ENCODE results near the gene PRELID3B. TPM values are rescaled to one million over a fixed set of nuclear protein-coding genes. Genes with fewer than 3 reads are reported as not detected.

Gene PRELID3B
- total RNA-seq, 6 experiments from 2014 or later: 16.3 to 37.5 (median 23.3) TPM

DNA sequence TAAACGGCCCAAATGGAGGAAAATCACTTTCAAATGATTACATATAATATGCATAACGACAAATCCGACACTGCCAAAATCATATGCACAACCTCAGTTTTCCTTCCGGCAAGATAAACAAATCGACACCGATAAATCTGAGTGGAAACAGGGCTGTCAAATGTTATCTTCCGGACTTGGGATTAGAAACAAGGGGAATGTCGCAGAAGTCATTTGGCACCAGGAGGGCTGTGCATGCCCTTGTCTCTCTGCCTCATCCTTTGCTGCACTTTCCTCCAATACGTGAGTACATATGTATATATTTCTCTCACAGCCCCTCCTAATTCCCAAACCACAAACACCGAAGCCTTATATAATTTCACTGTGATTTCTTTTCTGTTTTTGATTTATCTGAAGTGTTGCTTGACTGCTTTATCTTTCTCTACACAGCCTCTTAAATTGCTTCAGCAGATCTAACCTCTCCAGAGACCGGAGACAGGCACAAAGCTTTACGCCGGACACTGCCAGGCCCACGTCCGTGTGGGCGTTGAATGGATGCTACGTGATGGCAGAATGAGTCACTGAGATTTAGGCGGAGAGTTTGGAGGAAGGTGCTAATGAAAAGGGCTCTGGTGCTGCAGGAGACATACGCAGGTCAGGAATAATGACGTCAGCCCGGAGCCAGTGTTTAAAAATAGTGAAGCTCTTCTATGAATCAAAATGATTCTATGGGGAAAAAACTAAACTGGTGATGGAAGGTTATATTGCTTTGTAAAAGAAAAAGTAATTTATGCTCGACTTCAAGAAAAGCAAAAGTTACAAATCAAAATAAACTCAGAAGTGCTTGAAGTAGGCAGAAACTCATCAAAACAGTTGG lies 21.0 kb upstream of the PRELID3B start:
- Histone ChIP-seq H3K4me3 (no peak overlapping the region), H3K4me1 (no peaks in the 10 kb centered on the region), H3K27me3 (peaks cover 0 to 4% of the 10 kb centered on the region in 2 donors), H3K27ac (no peak overlapping the region), H3K36me3 (no peaks in the 10 kb centered on the region), H3K9me3 (no peaks in the 10 kb centered on the region)
- TF ChIP-seq, protein P1, sequence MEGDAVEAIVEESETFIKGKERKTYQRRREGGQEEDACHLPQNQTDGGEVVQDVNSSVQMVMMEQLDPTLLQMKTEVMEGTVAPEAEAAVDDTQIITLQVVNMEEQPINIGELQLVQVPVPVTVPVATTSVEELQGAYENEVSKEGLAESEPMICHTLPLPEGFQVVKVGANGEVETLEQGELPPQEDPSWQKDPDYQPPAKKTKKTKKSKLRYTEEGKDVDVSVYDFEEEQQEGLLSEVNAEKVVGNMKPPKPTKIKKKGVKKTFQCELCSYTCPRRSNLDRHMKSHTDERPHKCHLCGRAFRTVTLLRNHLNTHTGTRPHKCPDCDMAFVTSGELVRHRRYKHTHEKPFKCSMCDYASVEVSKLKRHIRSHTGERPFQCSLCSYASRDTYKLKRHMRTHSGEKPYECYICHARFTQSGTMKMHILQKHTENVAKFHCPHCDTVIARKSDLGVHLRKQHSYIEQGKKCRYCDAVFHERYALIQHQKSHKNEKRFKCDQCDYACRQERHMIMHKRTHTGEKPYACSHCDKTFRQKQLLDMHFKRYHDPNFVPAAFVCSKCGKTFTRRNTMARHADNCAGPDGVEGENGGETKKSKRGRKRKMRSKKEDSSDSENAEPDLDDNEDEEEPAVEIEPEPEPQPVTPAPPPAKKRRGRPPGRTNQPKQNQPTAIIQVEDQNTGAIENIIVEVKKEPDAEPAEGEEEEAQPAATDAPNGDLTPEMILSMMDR (IDR thresholded peaks at IDR 0.05): no peak
- no peak for TF ChIP-seq POLR2A (IDR thresholded peaks at IDR 0.05)
- intact Hi-C loops (cut with DNase I): no loop called here
- peak; percentile 21 to 84 (median 52) for ATAC-seq
- DNase-seq: peak in 1 of 3 donors; percentile 29
- 48% methylated on average over 22 of the region's 22 CpGs for WGBS (ENCODE audit: insufficient coverage, low coverage, low lambda C conversion rate, missing lambda C conversion rate)

DNA sequence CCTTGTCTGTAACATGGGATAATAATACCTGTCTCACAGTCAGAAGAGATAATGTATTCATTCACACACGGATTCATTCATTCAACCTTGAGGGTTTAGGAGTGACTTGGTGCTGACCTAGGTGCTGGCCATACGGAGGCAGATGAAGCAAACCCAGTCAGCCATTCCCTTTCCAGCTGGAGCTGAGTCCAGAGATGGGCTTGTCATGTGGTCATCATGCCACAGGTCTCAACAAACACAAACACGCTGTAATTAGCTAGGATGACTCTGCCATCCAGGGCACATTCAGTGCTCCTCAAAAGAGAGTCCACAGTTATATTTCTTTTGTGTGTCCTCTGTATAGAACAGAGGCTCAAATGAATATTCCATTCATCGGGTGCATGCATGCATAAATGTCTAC lies 19.5 kb upstream of the PRELID3B start:
- TF ChIP-seq, protein P1 (IDR thresholded peaks at IDR 0.05): no peak
- no peak for TF ChIP-seq POLR2A (IDR thresholded peaks at IDR 0.05)
- ATAC-seq (no peak), DNase-seq (no peak)
- no peaks in the 10 kb centered on the region for H3K9me3 ChIP-seq
- H3K36me3 ChIP-seq: no peaks in the 10 kb centered on the region
- intact Hi-C loops (cut with DNase I): no loop called here
- H3K27me3 ChIP-seq: peaks cover 0 to 4% of the 10 kb centered on the region in 2 donors
- H3K4me3 ChIP-seq: no peak overlapping the region
- H3K4me1 ChIP-seq: no peaks in the 10 kb centered on the region
- 54% methylated on average over 4 of the region's 4 CpGs for WGBS (ENCODE audit: insufficient coverage, low coverage, low lambda C conversion rate, missing lambda C conversion rate)
- H3K27ac ChIP-seq: no peak overlapping the region

DNA sequence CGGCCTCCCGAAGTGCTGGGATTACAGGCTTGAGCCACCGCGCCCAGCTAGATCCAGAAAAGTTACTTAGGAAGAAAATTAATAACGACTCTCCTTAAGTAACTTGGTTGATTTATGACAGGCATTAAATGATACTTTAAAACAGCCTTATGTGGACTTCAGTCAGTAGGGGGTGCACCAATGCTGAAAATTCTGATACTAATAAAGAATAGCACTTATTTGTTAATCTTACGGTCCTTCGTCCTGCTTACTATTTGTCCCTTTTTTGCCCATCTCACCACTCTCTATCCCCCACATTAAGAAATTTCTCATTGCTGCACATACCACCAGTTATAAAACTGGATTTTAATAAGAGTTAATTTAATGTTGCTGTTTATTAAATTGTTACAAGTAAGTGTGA lies 12.7 kb upstream of the PRELID3B start:
- TF ChIP-seq, protein P1 (IDR thresholded peaks at IDR 0.05): peak in 3 of 4 donors; percentile 25 to 39 (median 36)
- no peak for TF ChIP-seq POLR2A (IDR thresholded peaks at IDR 0.05)
- H3K9me3 ChIP-seq: no peaks in the 10 kb centered on the region
- no peaks in the 10 kb centered on the region for H3K27me3 ChIP-seq
- no peak overlapping the region for H3K4me3 ChIP-seq
- 62% methylated on average over 7 of the region's 7 CpGs for WGBS (ENCODE audit: insufficient coverage, low coverage, low lambda C conversion rate, missing lambda C conversion rate)
- no peak for DNase-seq
- intact Hi-C loops (cut with DNase I): no loop called here
- ATAC-seq: peak in 2 of 4 donors; percentile 30 to 46
- H3K36me3 ChIP-seq: no peaks in the 10 kb centered on the region
- H3K27ac ChIP-seq: no peak overlapping the region
- H3K4me1 ChIP-seq: no peaks in the 10 kb centered on the region

DNA sequence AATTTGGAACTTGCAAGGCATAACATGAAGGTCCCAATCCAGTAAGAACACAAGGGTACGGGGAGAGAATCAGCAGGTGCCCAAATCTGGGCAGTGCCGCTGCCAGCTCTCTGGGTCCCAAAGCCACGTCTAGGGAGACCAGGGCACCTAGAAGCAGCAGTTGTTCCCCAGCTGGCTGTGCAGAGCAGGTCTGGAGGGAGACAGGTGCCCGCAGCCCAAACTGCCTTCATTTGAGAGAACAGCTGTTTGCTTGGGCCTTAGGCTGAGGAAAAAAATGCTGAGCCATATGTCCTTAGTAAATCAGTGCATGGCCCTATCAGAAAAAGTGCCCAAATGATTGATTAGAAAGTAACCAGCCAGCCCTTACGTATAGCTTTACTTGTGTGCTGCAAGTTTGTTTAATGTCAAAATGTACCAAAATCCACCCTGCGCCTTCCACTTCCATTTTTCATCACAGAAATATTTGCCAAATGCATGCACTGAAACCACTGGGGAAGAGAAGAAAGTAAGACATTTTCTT lies 9.1 kb upstream of the PRELID3B start:
- no peak overlapping the region for H3K4me3 ChIP-seq
- no peaks in the 10 kb centered on the region for H3K36me3 ChIP-seq
- TF ChIP-seq, protein P1 (IDR thresholded peaks at IDR 0.05): no peak
- TF ChIP-seq POLR2A (IDR thresholded peaks at IDR 0.05): no peak
- H3K27ac ChIP-seq: no peak overlapping the region
- intact Hi-C loops (cut with DNase I): no loop called here
- 80% methylated on average over 3 of the region's 6 CpGs for WGBS (ENCODE audit: insufficient coverage, low coverage, low lambda C conversion rate, missing lambda C conversion rate)
- ATAC-seq (no peak), DNase-seq (no peak)
- no peaks in the 10 kb centered on the region for H3K27me3 ChIP-seq
- no peaks in the 10 kb centered on the region for H3K4me1 ChIP-seq
- no peaks in the 10 kb centered on the region for H3K9me3 ChIP-seq

Data from right lobe of liver (tissue), 6 donors.